Fibroblast of lung (primary cell): ENCODE data around the gene ELMO1. TPM values are rescaled to one million over a fixed set of nuclear protein-coding genes. Genes with fewer than 3 reads are reported as not detected.

ENCODE experiments used
- DNase-seq, 2 donors: peaks; one replicate each; pipeline versions ENCODE4 v3.0.0 to v3.0.0-alpha.2; 2010; ENCODE audit warnings: low read depth in 2 of 2
- H2AFZ ChIP-seq: 2 replicates; pipeline ENCODE4 v1.5.1; 2012; ENCODE audit warnings: low read length, control low read depth, inconsistent platforms
- H3K27ac ChIP-seq: 2 replicates; pipeline ENCODE4 v1.5.1; 2011; ENCODE audit warnings: low read length, control low read depth; ENCODE audit not compliant: insufficient read depth
- H3K27me3 ChIP-seq: 2 replicates; pipeline ENCODE4 v1.5.1; 2011; ENCODE audit warnings: mild to moderate bottlenecking, low read length; ENCODE audit not compliant: control insufficient read depth, insufficient read depth
- H3K36me3 ChIP-seq: 2 replicates; pipeline ENCODE4 v1.5.1; 2011; ENCODE audit warnings: low read length; ENCODE audit not compliant: control insufficient read depth, insufficient read depth
- H3K4me1 ChIP-seq: 2 replicates; pipeline ENCODE4 v1.5.1; 2011; ENCODE audit warnings: low read length; ENCODE audit not compliant: control insufficient read depth, insufficient read depth; ENCODE audit errors: extremely low read depth
- H3K4me2 ChIP-seq: 2 replicates; pipeline ENCODE4 v1.5.1; 2011; ENCODE audit warnings: low read length, control low read depth; ENCODE audit not compliant: insufficient read depth; ENCODE audit errors: extremely low read depth
- H3K4me3 ChIP-seq, 4 experiments: fragments of 200-600 bp in 1 of 4; sonication (generic) in 1 of 4; replicated peaks in 1 of 4; 2 replicates each; pipeline ENCODE4 v1.5.1; 2011 to 2016; ENCODE audit warnings: low read length in 4 of 4, low read depth in 3 of 4, mild to moderate bottlenecking in 3 of 4, control low read depth in 2 of 4, inconsistent platforms in 1 of 4, mixed read lengths in 1 of 4; ENCODE audit not compliant: insufficient read depth in 1 of 4; ENCODE audit errors: control extremely low read depth in 1 of 4
- H3K79me2 ChIP-seq: 2 replicates; pipeline ENCODE4 v1.5.1; 2012; ENCODE audit warnings: mild to moderate bottlenecking, low read length, inconsistent platforms; ENCODE audit not compliant: control insufficient read depth, insufficient read depth
- H3K9ac ChIP-seq: 2 replicates; pipeline ENCODE4 v1.5.1; 2011; ENCODE audit warnings: mild to moderate bottlenecking, low read length, control low read depth; ENCODE audit not compliant: insufficient read depth
- H3K9me3 ChIP-seq: 2 replicates; pipeline ENCODE4 v1.5.1; 2012; ENCODE audit warnings: low read depth, low read length; ENCODE audit not compliant: control insufficient read depth, insufficient read depth
- H4K20me1 ChIP-seq: 2 replicates; pipeline ENCODE4 v1.5.1; 2011; ENCODE audit warnings: low read length; ENCODE audit not compliant: control insufficient read depth, insufficient read depth; ENCODE audit errors: extremely low read depth
- CTCF ChIP-seq, 2 donors: IDR thresholded peaks in 1 of 2; conservative IDR thresholded peaks in 1 of 2; 1 replicate in 1 of 2; 2 replicates in 1 of 2; pipeline ENCODE4 v1.5.1; 2011 to 2012; ENCODE audit warnings: low read length in 2 of 2, control low read depth in 1 of 2, inconsistent platforms in 1 of 2, low read depth in 1 of 2, mild to moderate bottlenecking in 1 of 2
- EZH2 ChIP-seq: IDR thresholded peaks from 2 replicates; pipeline ENCODE4 v1.5.1; 2012; ENCODE audit warnings: low read length, control low read depth, mild to moderate bottlenecking; ENCODE audit errors: missing control alignments
- polyA plus RNA-seq, 2 donors: library from polyadenylated mRNA; depleted of rRNA in 1 of 2; stranded (reverse) in 1 of 2; unstranded in 1 of 2; fragments of >200 nt; gene quantifications; 2 replicates each; pipeline ENCODE4 v1.2.1, GENCODE V29; 2011 to 2012; ENCODE audit warnings: missing spikeins in 1 of 2
- total RNA-seq: library from RNA; depleted of rRNA; stranded (reverse); fragments of >200 nt; gene quantifications from 2 replicates; pipeline ENCODE4 v1.2.1, GENCODE V29; 2014

Gene ELMO1
- total and polyA plus RNA-seq, 2 donors (not counting 1 experiment from before 2014, with no cell fraction given), result 0.50 TPM; not detected in 1

DNA sequence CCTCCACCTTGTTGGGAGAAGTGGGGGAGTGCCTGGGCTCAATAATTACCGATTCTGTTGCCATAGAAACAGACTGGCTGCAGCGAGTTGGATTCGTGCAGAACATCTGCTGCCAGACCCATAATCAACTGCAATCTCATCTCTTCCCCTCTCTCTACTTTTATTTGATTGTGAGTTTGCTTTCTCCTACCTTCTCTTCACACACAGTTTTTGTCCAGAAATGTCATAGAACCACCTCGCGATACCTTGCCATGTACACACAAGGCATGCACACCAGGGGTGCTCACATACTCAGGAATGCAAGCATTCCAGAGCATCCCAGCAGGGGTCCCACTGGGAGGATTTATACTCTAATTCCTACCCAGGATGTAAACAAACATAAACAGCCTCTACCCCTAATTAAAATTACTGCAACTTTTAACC lies 462.1 kb downstream of the ELMO1 start:
- no peaks in the 10 kb centered on the region for H3K4me1 ChIP-seq
- H3K4me3 ChIP-seq, result no peak overlapping the region
- no peak overlapping the region for H3K27ac ChIP-seq
- no peaks in the 10 kb centered on the region for H3K79me2 ChIP-seq
- DNase-seq, result no peak
- TF ChIP-seq CTCF (conservative IDR thresholded peaks at IDR 0.05 in 1 of 2, IDR thresholded peaks at IDR 0.05 in 1 of 2; ENCODE audit: low read depth in 1 of 2, low read length in 2 of 2) (no peak), EZH2 (no peak)
- no peaks in the 10 kb centered on the region for H4K20me1 ChIP-seq
- H3K36me3 ChIP-seq, result no peaks in the 10 kb centered on the region
- no peaks in the 10 kb centered on the region for H3K27me3 ChIP-seq
- no peaks in the 10 kb centered on the region for H3K9me3 ChIP-seq
- no peak overlapping the region for H2AFZ ChIP-seq
- H3K4me2 ChIP-seq, result no peak overlapping the region
- H3K9ac ChIP-seq, result no peak overlapping the region

- Histone ChIP-seq H3K9me3 (no peaks in the 10 kb centered on the region), H4K20me1 (no peaks in the 10 kb centered on the region), H2AFZ (no peak overlapping the region), H3K4me2 (no peak overlapping the region), H3K27ac (no peak overlapping the region), H3K27me3 (no peaks in the 10 kb centered on the region), H3K9ac (no peak overlapping the region), H3K4me1 (no peaks in the 10 kb centered on the region), H3K36me3 (no peaks in the 10 kb centered on the region), H3K4me3 (no peak overlapping the region), H3K79me2 (no peaks in the 10 kb centered on the region)
- peak in 1 of 2 donors; percentile 2 for DNase-seq
- TF ChIP-seq EZH2 (no peak), CTCF (conservative IDR thresholded peaks at IDR 0.05 in 1 of 2, IDR thresholded peaks at IDR 0.05 in 1 of 2; ENCODE audit: low read depth in 1 of 2, low read length in 2 of 2) (no peak)
Measured at GRCh38 chr7:36985866-36986400, 462.7 kb downstream of the ELMO1 start.

DNA sequence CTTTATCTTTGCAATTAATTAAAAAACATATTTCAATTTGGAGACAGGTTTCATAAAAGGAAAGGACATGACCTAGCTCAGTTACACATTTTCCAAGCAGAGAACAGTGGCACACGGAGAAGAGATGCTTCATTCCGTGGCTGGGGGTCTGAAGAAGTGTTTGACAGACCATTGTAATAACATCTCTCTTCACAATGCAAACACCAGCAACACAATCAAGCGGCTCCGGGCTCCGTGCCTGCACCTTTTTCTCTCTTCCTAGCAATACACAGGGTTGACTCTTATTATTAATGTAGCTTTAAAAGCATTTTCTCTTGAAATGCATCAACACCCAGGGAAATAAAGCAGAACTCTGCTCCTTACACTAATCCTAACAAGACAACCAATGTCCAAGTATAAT lies 463.3 kb downstream of the ELMO1 start:
- H3K36me3 ChIP-seq, result no peaks in the 10 kb centered on the region
- no peaks in the 10 kb centered on the region for H3K79me2 ChIP-seq
- no peak for DNase-seq
- no peaks in the 10 kb centered on the region for H3K4me1 ChIP-seq
- no peak overlapping the region for H3K9ac ChIP-seq
- no peaks in the 10 kb centered on the region for H3K9me3 ChIP-seq
- no peak overlapping the region for H3K4me2 ChIP-seq
- H3K27me3 ChIP-seq, result no peaks in the 10 kb centered on the region
- H4K20me1 ChIP-seq, result no peaks in the 10 kb centered on the region
- no peak overlapping the region for H2AFZ ChIP-seq
- no peak overlapping the region for H3K4me3 ChIP-seq
- no peak overlapping the region for H3K27ac ChIP-seq
- no peak for TF ChIP-seq EZH2
